AG04450 (cell line): Measurements from ENCODE around the gene ITGBL1. TPM values are rescaled to one million over a fixed set of nuclear protein-coding genes. Genes with fewer than 3 reads are reported as not detected.

Experiments used
- CTCF ChIA-PET: fragments of 300-600, 350-600 bp; formaldehyde crosslinking; extraction: SDS; loops from one replicate; lab custom pipeline; 2022; ENCODE audit warnings: antibody characterized with exemption, inconsistent platforms; lab: Charles Lee
- POLR2A ChIA-PET: fragments of 350-600 bp; formaldehyde crosslinking; extraction: SDS; loops from one replicate; lab custom pipeline; 2021; ENCODE audit warnings: antibody characterized with exemption, inconsistent platforms; lab: Yijun Ruan, JAX
- DNase-seq: peaks from one replicate; pipeline ENCODE4 v3.0.0-alpha.2; 2011; ENCODE audit warnings: low read depth, low spot score
- H3K27ac ChIP-seq: one replicate; pipeline ENCODE4 v1.5.1; 2012; ENCODE audit warnings: low read depth, low read length, control low read depth
- H3K27me3 ChIP-seq: one replicate; pipeline ENCODE4 v1.6.0; 2012; ENCODE audit warnings: low read length; ENCODE audit not compliant: control insufficient read depth, insufficient read depth
- H3K4me3 ChIP-seq: 2 replicates; pipeline ENCODE4 v1.5.1; 2011; ENCODE audit warnings: mild to moderate bottlenecking, low read depth, low read length, control low read depth
- H3K9me3 ChIP-seq: 2 replicates; pipeline ENCODE4 v1.5.1; 2012; ENCODE audit warnings: low read length; ENCODE audit not compliant: control insufficient read depth, insufficient read depth
- polyA plus RNA-seq: library from polyadenylated mRNA; depleted of rRNA; stranded (reverse); fragments of >200 nt; gene quantifications from 2 replicates; pipeline ENCODE4 v1.2.3, GENCODE V29; 2011
- TF ChIP-seq, protein P1 (sequence below): IDR thresholded peaks from 2 replicates; pipeline ENCODE4 v1.5.1; 2011; ENCODE audit warnings: low read depth, low read length, control low read depth, inconsistent platforms

Gene ITGBL1
- polyA plus RNA-seq, 1 experiment, result 17.1 TPM

DNA sequence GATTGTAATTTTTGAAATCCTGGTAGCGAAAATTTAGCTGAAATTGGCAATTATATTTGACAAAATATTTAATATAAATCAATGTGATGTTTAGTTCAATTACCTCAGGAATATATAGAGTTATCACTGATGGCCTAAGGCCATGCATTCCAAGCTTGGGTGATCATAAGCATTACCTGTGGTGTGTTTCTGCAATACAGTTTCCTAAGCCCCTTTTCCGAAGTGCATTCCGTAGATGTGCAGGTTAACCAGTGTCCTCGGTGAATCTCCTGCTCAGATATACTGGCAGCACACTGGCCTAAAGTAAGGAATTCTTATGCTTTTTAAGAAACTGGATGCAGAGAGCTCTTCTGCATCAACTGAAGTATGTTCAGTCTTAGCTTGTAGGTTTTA lies 35.0 kb downstream of the ITGBL1 start:
- no peaks in the 10 kb centered on the region for H3K27me3 ChIP-seq
- ChIA-PET POLR2A (no interaction called here), CTCF (interaction anchor here (1.9 kb wide), 1 partner anchor 342 kb away, joined by 10 read pairs; no protein-coding TSS in a partner anchor)
- DNase-seq, result no peak
- H3K9me3 ChIP-seq, result no peaks in the 10 kb centered on the region
- no peak overlapping the region for H3K4me3 ChIP-seq
- H3K27ac ChIP-seq, result no peak overlapping the region
- TF ChIP-seq, protein P1, sequence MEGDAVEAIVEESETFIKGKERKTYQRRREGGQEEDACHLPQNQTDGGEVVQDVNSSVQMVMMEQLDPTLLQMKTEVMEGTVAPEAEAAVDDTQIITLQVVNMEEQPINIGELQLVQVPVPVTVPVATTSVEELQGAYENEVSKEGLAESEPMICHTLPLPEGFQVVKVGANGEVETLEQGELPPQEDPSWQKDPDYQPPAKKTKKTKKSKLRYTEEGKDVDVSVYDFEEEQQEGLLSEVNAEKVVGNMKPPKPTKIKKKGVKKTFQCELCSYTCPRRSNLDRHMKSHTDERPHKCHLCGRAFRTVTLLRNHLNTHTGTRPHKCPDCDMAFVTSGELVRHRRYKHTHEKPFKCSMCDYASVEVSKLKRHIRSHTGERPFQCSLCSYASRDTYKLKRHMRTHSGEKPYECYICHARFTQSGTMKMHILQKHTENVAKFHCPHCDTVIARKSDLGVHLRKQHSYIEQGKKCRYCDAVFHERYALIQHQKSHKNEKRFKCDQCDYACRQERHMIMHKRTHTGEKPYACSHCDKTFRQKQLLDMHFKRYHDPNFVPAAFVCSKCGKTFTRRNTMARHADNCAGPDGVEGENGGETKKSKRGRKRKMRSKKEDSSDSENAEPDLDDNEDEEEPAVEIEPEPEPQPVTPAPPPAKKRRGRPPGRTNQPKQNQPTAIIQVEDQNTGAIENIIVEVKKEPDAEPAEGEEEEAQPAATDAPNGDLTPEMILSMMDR, result no peak

DNA sequence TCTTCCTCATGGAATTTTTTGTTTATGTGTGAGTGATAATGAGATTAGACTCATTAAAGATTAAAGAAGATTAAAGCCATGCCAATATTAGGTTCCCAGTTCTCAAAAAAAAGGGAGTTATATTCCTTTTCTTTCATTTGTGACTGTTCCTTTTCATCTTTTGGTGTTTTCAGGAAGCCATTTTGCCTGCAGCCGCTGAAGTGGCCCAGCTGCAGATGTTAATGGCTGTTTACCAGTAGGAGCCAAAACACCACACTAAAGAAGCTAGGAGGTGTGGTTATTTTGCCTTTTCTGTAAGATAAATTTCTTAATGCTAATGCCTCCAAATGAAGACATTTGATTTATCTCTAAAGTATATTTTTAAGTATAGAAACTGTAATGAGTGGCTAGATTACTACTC lies 36.3 kb downstream of the ITGBL1 start:
- ChIA-PET POLR2A (no interaction called here), CTCF (interaction anchor here (0.9 to 1.6 kb wide), 3 partner anchors 268 to 344 kb away, joined by 3 to 10 read pairs (median 3); no protein-coding TSS in a partner anchor)
- Histone ChIP-seq H3K27me3 (no peaks in the 10 kb centered on the region), H3K4me3 (no peak overlapping the region), H3K27ac (no peak overlapping the region), H3K9me3 (no peaks in the 10 kb centered on the region)
- no peak for DNase-seq
- TF ChIP-seq, protein P1, result no peak

DNA sequence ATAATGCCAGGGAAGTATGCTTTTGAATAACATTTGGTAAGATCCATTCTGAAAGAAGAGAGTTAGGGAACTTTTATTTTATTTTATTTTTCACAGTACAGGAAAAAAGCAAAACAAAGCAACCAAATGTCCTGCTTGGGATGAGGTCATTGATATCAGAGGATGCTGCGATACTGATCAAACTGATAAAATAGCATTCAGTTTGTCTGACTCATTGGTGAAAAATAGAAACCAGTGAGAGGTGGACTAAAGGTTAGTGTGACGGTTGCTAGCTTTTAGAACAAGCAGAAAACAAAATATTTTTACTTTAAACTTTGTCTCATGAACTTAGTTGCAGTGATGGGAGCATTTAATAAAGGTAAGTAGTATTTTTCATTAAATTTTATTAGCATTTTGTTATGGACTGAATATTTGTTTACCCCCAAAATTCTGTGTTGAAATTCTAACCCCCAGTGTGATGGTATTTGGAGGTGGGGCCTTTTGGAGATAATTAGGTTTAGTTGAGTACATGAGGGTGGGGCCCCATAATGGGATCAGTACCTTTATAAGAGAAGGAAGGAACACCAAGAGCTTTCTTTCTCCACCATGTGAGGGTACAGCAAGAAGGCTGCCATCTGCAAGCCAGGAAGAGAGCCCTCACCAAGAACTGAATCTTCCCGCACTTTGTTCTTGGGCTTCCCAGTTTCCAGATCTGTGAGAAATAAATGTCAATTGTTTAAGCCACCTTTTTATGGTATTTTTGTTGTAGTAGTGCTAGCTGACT lies 37.3 kb downstream of the ITGBL1 start:
- Histone ChIP-seq H3K9me3 (no peaks in the 10 kb centered on the region), H3K27me3 (no peaks in the 10 kb centered on the region), H3K27ac (no peak overlapping the region), H3K4me3 (no peak overlapping the region)
- POLR2A ChIA-PET, result no interaction called here
- CTCF ChIA-PET, result interaction anchor here (0.6 to 1.6 kb wide), 6 partner anchors 14 to 345 kb away, joined by 3 to 10 read pairs (median 3); no protein-coding TSS in a partner anchor
- no peak for DNase-seq
- TF ChIP-seq, protein P1, result no peak

DNA sequence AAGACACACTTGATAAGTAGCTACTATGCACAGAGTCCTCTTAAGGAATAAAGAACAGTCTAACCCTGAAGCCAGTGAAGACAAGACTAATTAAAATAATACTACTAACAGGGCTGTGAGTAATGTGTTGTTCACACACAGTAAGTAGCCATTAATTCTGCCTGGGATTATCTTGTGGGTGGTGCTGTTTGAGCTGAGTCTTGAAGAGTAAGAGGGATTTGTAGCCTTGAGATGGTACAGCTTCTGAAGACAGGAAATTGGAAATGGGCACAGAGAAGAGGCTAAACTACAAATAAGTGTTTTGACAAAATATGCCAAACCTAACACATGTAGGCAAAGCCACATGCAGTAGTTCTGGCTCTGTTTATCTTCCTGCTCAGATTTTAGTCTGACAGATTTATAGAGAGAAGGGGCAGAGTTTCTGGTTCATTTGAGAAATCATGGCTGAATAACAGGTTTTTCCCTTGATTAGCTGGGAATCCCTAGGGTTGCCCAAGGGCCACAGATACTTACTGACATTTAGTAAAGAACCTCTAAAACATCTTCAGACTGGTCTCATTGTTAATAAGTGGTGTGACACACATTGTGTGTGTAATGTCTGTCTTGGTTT lies 38.0 kb downstream of the ITGBL1 start:
- H3K27ac ChIP-seq, result no peak overlapping the region
- CTCF ChIA-PET, result interaction anchor here (0.6 to 1.3 kb wide), 3 partner anchors 15 to 345 kb away, joined by 3 read pairs; no protein-coding TSS in a partner anchor

More for the DNA sequence above, 38.0 kb downstream of the ITGBL1 start:
- Histone ChIP-seq H3K9me3 (no peaks in the 10 kb centered on the region), H3K4me3 (no peak overlapping the region), H3K27me3 (no peaks in the 10 kb centered on the region)
- TF ChIP-seq, protein P1, result no peak
- POLR2A ChIA-PET, result no interaction called here
- no peak for DNase-seq
